Islet of Langerhans (tissue), 1 donor: ENCODE data around the gene ARID1B.

ENCODE experiments used
- FAIRE-seq: peaks from one replicate; lab custom pipeline; 2011; peaks lifted over from hg19 to GRCh38; lab: Jason Lieb, UNC

ARID1B gene

GRCh38 chr6:156776840-156777576 lies at the start of gene ARID1B:
Gene ARID1B (plus strand): TSS chr6:156777378. CDS start chr6:156777681, 303 bp downstream.
- FAIRE-seq: no peak

DNA sequence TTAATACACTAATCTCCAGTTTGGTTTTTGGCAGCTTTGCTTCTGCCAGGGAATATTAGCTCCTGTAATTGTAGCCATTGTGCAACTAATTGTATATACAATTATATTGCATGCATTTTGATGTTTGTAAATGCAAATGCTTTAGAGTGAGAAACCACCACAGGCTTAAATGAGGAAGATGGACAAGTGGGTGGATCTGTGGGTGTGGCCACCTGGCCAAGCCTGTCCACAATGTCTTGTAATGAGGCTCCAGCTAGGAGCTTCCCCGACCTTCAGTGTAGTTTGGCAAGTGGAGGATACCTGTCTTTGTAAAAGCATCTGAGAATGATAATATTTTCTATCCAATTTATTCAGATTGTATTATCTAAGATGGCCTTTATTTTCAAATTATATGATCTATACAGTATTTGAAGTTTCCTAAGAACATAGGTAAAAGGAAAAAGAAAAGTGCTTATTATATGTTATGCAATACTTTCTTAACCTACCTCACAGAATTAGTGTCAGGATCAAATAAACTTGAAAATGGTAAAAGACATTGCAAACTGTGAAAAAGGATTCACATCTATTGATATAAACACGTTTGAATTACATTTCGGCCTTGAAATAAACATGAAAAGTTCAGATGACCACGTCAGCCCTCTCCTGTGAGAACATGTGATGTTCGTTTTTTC lies 49.3 kb upstream of the ARID1B start:
- FAIRE-seq: no peak

DNA sequence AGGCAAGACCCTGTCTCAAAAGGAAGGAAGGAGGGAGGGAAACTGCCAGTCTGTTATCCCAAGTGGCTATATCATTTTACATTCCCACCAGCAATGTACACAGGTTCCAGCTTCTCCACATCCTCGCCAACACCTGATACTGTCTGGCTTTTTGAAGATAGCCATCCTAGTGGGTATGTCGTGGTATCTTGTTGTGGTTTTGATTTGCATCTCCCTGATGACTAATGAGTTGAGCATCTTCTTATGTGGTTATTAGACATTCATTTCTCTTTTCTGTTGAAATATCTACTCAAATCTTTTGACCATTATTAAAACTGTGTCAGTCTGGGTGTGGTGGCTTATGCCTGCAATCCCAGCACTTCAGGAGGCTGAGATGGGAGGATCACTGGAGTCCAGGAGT lies 47.9 kb upstream of the ARID1B start:
- no peak for FAIRE-seq

GRCh38 chr6:156731396-156731795 lies 45.8 kb upstream of the ARID1B start:
- no peak for FAIRE-seq

GRCh38 chr6:156735751-156736150 lies 41.4 kb upstream of the ARID1B start:
- no peak for FAIRE-seq

DNA sequence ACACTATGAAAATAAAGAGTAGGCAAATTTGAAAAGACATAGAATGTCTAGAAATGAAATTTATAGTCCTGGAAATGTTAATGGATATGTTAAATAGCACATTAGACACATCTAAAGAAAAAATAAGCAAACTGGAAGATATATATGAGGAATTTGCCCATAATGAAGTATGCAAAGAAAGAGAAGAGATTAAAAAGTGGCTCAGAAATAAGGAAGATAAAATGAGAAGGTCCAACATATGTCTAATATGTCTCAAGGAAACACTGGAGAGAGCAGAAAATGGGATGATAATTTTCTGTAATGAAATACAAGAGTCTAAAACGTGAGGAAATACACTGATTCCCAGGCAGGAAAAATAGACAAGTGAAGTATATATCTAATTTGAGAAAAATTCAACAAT lies 36.6 kb upstream of the ARID1B start:
- FAIRE-seq: peak; percentile 51

DNA sequence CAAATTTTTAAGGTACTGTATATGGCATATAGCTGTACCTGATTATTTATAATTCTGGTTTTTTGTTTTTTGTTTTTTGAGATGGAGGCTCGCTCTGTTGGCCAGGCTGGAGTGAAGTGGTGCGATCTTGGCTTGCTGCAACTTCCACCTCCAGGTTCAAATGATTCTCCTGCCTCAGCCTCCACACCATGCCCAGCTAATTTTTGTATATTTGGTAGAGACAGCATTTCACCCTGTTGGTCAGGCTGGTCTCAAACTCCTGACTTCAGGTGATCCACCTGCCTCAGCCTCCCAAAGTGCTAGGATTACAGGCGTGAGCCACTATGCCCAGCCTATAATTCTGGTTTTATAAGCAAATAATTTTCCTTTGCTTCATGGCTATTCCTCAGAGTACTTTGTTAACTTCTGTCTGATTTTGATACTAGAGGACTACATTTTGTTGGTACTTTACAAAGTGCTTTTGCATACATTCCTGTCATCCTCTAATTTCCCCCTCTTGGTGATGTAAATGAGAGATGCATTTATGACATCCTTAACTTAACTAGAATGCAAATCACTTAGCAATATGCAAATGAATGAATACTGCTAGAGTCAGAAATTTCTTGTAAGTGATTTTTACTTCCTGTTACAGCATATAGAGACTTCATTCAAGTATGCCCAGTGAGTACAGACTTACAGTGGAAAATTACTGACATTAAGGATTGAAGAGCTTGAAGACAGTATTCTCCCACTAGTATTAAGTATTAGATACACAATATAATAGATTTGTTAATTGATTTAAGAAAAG lies 35.7 kb upstream of the ARID1B start:
- no peak for FAIRE-seq

GRCh38 chr6:156747715-156748114 lies 29.5 kb upstream of the ARID1B start:
- FAIRE-seq: no peak

- FAIRE-seq: peak; percentile 45
Observed at GRCh38 chr6:156748504-156748903, 28.7 kb upstream of the ARID1B start.

DNA sequence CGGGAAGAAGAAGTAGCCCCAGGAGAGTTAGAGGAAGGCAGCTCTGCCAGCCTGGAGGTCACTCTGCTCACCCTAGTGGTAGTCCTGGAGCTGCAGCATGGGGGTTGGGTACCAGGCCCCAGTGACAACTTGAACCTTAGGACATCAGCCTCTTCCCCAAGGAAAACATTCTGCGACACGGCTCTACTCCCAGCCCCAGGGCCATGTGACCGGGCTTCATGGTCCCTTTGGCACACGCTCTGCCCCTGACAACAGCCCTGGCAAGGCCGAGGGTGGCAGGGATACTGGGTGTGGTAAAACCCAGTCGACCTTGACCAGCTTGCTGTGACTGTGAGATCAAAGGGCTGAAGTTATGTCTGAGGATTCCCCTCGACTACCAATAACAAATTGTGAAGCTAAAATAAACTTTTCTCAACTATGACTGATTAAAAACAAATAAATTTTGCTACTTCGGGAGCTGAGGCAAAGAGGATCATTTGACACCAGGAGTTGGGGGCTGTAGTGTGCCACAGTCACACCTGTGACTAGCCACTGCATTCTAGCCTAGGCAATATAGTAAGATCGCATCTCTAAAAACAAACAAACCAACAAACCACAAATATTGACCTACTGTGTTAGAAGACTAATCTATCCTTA lies 24.4 kb upstream of the ARID1B start:
- FAIRE-seq: no peak

- FAIRE-seq: no peak
Observed at GRCh38 chr6:156756630-156757610, 20.3 kb upstream of the ARID1B start.

- no peak for FAIRE-seq
Observed at GRCh38 chr6:156757849-156758248, 19.3 kb upstream of the ARID1B start.

GRCh38 chr6:156760377-156760776 lies 16.8 kb upstream of the ARID1B start:
- no peak for FAIRE-seq

GRCh38 chr6:156762547-156762946 lies 14.6 kb upstream of the ARID1B start:
- FAIRE-seq: no peak

GRCh38 chr6:156765117-156765516 lies 12.1 kb upstream of the ARID1B start:
- no peak for FAIRE-seq

DNA sequence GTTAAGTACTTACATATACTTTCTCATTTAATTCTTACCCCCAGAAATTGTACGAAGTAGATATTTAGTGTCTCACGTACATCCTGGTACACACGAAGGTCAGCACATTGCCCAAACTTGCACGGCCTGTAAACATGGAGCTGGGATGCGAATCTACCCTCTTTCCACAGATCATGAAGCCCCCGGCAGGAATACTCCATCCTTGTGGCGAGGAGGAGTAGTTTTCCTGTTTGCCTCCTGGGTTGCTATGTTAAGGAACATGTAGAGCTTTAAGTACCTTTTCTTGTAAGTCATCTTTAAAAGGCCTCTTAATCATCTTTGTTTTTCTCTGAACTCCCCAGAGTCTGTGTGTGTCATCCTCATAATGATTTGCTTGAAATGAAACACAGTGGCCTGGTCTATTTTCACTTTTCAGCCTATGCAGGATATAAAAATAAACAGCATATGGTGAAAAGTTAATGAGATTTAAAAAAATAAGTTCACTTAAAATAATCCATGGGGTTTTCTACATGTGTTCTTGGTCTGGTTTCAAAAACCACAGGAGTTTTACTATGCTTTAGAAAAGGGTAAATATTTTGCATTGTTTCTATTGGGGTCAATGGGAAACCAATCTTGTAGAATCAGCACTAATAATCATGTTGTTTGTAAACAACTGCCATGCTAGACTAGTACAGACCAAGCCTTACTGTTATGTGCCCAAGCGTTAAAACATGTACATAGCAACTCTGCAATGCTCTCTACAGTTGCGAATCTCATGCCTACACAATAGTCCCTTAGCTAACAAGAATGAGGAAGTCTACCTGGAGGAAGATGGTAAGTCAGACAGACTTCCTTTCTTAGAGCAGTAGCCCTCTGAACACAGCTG lies 9.3 kb upstream of the ARID1B start:
- no peak for FAIRE-seq

GRCh38 chr6:156771047-156771446 lies 6.1 kb upstream of the ARID1B start:
- no peak for FAIRE-seq

GRCh38 chr6:156771761-156772160 lies 5.4 kb upstream of the ARID1B start:
- no peak for FAIRE-seq

GRCh38 chr6:156773476-156773875 lies 3.7 kb upstream of the ARID1B start:
- FAIRE-seq: no peak
